ENCODE measurements around the gene PYHIN1. TPM values are rescaled to one million over a fixed set of nuclear protein-coding genes. Genes with fewer than 3 reads are reported as not detected.
"Not testable (repeated sequence)": the region's sequence is repeated elsewhere in the genome, so short reads cannot be mapped to it uniquely, and the experiment has no call there.

Gene PYHIN1
- total RNA-seq, 1 experiment from 2014 or later, result not detected

DNA sequence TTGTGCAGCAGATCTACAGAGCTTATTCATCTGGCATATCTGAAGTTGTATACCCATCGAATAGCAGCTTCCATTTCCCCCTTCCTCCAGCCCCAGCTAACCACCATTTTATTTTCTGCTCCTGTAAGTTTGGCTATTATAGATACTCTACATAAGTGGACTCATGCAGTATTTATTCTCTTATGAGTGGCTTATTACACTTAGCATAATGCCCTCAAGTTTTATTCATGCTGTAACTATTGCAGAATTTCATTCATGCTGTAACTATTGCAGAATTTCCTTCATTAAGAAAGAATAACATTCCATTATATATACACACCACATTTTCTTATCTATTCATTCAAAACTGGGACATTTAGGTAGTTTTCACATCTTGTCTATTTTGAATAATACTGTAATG, 47.9 kb downstream of the PYHIN1 start:
- DNase-seq (ENCODE audit: low read depth), result no peak

DNA sequence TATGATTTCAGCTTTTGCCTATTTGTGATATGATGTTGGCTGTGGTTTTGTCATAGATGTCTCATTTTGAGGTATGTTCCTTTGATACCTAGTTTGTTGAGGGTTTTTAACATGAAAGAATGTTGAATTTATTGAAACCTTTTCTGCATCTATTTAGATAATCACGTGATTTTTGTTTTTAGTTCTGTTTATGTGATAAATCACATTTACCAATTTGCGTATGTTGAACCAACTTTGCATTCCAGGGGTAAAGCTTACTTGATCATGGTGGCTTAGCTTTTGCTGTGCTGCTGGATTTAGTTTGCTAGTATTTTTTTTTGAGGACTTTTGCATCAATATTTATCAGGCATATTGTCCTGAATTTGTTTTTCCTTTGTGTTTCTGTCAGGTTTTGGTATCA, 51.9 kb downstream of the PYHIN1 start:
- no peak for DNase-seq (ENCODE audit: low read depth)

DNA sequence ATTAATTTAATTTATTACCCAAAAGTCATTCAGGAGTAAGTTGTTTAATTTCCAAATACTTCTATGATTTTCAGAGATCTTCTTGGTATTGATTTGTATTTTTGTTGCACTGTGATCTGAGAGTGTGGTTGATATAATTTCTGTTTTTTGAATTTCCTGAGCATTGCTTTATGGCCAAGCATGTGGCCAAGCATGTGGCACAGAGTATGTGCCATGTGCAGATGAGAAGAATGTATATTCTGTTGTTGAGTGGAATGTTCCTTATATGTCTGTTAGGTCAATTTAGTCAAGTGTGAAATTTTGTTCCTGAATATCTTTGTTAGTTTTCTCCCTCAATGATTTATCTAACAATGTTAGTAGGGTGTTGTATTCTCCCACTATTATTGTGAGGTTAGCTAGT, 53.0 kb downstream of the PYHIN1 start:
- DNase-seq (ENCODE audit: low read depth), result no peak

DNA sequence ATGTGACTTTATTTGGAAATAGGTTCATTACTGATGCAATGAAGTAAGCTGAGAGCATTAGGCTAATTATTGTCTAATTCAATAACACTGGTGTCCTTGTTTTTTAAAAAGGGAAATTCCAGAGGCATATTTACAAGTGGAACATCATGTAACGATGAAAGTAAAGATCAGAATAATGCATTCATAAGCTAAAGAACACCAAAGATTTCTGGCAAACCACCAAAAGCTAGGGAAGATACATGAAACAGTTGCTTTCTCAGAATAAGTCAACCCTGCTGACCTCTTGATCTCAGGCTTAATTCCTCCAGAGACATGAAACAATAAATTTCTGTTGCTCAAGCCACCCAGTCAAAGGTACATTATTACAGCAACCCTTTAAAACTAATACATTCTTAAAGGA, 58.1 kb downstream of the PYHIN1 start:
- peak; percentile 37 for DNase-seq (ENCODE audit: low read depth)

DNA sequence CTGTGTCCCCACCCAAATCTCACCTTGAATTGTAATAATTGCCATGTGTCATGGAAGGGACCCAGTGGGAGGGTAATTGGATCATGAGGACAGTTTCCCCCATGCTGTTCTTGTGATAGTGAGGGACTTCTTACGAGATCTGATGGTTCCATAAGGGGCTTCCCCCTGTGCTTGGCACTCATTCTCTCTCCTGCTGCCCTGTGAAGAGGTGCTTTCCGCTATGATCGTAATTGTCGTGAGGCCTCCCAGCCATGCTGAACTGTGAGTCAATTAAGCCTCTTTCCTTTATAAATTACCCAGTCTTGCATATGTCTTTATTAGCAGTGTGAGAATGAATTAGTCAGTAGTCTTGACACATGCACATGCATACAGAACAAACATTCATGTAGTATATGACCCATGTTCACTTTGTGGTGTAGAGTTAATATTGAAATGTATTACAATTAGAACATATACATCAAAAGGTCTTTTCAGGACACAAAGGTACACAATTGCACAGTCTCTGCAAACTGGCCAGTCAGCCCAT, 61.5 kb downstream of the PYHIN1 start:
- no peak for DNase-seq (ENCODE audit: low read depth)

DNA sequence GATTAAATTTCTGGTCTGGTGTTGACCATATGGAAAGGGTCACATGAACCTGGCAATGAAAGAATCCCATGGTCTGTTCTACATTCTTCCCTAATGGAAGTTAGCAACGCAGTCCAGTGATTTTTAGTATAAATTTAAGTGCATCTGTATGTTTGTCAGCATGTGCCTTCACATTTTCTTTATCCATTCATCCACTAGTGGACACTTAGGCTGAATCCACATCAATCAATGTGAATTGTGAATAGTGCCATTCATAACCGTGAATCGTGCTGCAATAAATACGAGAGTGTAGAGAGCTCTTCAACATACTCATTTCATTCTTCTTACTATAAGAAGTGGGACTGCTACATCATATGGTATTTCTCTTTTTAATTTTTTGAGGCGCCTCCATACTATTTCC, 65.6 kb downstream of the PYHIN1 start:
- peak; percentile 35 for DNase-seq (ENCODE audit: low read depth)

DNA sequence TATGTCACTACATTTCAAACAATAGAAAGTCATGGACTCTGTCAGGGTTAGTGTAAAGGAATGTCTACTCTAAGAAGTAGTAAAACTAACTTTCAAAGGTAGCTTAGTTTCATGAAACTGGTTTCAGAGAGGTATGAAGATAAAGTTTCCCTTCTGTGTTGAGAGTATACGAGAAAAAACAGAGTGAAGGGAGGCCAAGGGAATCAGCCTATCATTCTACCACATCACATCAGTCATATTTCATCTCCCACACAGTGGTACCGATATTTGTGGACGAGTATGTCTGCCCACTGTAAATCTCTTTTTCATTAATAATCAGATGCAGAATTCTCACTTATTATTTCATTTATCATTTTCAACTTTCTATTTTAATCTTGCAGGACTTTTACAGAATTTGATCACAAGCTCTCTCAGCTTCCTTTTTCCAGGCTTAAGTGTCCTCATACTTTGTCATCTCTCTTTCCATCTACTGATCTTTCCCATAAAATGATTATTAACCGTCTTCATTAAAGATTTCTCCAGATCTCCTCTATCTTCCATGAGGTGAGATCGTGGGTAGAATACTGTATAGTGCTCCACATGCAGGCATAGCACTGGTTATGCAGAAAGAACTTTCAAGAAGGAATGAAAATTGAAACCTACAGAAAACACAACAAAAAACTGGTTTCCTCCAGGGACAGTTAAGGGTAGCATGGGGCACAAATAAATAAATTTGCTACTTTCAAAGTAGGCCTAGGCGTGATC, 66.9 kb downstream of the PYHIN1 start:
- DNase-seq (ENCODE audit: low read depth), result no peak

DNA sequence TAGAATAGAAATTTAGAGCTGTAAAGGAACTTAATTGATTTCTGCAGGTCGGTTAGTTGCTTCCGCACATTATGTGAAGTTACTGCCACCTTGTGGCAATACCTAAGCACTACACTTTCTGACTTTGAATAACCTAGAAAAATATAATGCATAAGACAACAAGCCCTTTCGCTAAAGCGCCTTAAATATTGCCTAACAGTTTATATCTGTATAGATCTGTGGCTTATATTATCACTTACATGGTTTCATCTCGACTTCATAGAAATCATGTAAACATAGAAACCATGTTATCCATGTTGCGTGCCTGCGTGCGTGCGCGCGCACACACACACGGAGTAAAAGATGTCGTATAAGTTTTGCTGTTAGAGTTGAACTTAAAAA, 67.4 kb downstream of the PYHIN1 start:
- peak; percentile 52 for DNase-seq (ENCODE audit: low read depth)

DNA sequence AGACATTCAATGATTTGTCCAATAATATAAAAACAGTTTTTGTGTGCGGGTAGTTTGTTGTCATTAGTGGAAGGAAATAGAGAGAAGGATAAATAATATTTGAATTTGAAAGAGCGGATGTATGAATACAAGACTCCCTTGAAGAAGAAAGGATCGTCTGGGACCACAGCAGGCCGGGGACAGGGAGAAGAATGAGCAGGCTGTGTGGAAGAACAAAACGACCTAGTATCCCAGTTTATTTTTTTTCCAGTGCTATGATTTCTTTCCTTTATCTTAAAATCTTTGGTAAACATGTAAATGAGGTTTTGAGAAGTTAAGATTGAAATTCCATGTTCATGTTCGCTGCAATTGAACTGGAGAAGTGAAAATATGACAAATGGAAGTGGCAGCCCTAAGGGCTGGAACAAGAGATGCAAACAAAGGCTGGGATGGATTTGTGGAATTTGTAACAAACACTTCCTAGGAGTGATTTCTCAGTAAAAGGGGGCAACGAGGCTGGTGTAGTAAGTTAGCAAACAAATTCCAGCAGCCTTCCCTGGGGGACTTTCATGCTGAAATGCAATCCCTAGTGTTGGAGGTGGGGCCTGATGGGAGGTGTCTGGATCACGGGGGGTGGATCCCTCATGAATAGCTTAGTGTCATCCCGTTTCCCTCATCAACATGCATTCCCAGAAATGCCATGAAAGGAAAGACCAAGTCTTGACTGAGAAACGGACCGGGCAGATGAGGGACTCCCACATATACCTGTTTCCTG, 68.1 kb downstream of the PYHIN1 start:
- DNase-seq (ENCODE audit: low read depth), result peak; percentile 95

DNA sequence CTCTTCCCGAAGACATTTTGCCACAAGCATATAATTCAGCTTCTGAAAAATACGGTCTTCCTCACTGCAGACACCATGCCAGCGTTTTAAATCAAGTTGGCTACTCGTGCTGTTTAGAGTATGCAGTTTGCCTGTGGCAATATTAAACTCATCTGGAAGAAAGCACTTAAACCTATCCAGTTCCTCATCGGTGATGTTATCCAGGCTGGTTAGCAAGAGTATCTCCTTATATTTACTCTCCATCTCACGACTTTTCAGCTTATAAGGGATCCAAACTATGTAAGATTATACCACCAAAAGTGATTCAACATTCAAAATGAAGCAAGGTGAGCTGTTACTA, 68.7 kb downstream of the PYHIN1 start:
- no peak for DNase-seq (ENCODE audit: low read depth)

DNA sequence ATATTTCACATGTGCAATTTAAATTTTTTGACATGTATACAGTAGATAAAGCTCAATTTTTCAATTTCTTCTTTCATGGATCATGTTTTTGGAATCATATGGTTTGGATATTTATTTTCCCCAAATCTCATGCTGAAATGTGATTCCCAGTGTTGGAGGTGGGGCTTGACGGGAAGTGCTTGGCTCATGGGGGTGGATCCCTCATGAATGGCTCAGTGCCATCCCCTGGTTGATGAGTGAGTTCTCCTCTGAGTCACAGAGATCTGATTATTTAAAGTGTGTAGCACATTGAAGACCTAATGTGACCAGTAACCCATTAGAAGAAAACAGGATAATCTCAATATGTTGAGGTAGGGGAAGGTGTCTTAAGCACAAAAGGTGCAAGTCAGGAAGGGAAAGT, 69.3 kb downstream of the PYHIN1 start:
- DNase-seq (ENCODE audit: low read depth), result peak; percentile 90

DNA sequence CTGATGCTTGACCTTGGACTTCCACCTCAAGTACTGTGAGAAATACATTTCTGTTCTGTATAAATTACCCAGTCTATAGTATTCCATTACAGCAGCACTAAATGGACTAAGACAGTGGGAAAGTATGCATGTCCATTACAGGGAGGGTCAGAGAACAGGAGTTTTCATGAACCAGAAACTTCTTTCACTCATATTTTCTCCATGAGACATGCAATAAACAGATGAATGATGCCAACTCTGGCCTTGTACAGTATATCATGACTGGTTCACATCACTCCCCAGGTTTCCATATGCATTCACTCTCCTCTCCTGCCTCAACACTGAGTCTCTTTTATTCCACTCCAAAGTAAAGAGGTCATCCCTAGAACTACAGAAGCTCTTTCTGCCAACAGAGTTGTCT, 73.8 kb downstream of the PYHIN1 start:
- no peak for DNase-seq (ENCODE audit: low read depth)

DNA sequence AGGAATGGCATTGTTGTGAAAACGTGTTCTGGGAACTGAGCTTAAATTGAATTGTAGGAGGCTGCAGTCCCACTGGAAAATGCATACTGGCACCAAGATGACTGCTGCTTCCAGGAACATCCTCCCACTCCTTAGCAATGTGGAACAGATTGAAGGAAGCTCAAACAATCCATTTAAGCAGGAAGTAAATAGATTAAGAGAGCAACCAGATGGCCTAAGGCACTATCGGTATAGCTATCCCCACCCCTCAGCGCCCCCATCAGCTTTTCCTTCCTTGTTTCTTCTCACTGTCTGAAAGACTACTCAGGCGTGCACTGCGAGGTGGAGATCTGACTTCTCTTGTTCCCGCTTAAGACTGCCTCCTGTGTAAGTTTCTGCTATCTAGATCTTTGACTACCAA, 74.3 kb downstream of the PYHIN1 start:
- no peak for DNase-seq (ENCODE audit: low read depth)

DNA sequence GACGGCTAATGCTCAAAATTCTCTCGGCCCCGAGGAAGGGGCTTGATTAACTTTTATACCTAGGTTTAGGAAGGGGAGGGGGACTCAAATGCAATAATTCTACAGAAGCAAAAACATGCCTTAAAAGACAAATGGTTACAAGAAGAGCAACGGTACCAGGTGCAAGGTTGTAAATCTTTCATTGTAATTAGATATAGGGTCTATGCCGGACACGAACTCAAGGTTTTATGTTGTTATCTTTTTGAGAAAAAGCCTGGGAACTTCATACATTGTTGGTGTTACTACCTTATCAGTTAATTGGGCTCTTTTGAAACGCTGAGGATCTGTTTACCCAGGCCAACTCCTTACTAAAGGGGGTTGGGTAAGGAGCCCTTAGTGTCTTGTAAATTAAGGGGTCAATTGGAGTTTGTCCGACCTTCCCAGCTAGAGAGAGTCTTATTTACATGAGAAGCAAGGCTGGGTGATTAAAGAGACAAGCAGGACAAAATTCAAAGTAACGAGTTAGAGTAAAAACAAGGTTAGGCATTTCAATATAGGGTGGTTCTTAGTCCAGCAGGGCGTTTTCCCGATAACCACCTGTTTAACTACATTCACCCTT, 75.0 kb downstream of the PYHIN1 start:
- DNase-seq (ENCODE audit: low read depth), result not testable (repeated sequence)

DNA sequence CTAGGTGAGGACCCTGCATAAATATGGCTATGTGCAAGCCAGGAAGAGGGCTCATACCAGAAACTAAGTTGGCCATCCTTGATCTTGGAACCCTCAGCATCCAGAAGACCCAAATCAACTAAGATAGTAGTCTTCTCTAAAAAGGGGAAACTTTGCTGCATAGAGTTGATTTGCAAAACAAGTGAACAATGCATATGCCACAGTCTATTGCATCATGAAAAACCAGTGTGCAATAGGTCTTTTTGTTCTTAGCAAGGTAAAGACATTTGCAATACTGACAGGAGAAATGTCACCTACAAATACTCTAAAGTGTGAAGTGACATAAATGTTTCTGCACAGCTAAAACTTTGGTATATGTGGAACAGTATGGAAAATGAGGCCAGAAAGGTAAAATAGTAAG, 76.4 kb downstream of the PYHIN1 start:
- no peak for DNase-seq (ENCODE audit: low read depth)

DNA sequence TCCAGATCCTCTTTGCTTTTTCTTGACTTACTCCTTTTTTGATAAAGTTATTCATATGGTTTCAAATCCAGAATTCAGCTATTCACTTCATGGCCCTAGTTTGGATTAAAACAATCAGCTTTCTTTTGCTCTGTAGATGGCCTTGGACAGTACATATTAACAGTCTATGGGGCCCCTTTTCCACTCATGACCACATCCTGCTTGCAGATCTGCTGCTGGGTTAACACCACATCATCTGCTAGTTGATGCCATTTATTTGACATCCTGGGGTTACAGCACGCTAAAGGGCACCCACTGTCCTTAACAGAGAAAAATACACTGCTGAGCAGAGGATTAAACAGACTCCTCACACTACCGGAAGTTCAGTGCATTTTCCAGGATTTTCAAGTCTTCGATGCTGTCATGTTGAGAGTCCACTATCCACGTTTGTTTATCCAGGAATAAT, 77.4 kb downstream of the PYHIN1 start:
- peak; percentile 72 for DNase-seq (ENCODE audit: low read depth)

DNA sequence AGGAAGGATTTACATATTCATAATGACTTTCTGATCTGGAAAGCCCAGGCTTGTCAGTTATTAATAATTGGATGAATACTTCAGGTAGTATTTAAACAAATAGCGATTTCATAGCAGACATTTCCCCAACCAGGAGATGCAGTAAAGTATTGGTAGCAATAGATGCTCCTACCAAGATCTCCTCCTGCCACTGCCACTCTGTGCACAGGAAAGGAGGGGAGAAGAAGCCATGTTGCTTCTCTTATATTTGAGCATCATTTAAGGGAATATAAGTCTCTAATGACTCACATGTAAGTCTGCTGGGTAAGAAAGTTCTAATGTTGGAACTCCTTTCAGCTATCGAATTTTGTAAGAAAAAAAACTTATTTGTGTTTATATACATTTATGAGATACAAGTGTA, 77.9 kb downstream of the PYHIN1 start:
- DNase-seq (ENCODE audit: low read depth), result no peak

DNA sequence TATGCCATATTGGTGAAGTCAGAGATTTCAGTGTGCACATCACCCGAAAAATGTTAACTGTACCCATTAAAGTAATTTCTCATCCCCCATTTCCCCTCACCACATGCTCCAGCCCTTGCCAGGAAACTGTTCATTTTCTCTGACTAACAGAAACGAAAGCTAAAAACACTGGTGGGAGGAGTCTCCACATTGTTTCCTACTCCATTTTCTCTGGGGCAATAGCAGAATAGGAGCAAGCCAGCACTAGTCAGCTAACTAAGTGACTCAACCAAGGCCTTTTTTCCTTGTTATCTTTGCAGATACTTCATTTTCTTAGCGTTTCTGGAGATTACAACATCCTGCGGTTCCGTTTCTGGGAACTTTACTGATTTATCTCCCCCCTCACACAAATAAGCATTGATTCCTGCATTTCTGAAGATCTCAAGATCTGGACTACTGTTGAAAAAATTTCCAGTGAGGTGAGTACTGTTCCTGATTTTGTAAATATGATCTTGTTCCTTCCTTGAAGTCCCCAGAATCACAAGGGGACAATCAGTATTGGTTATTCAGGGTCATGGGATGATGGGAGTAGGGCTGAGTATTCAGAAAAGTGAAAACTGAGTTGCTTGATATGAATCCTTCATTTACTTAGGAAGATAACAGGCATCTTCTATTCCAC, 78.5 kb downstream of the PYHIN1 start, which contains the start of gene IFI16:
TSS of gene IFI16 (plus strand) at position 204 of the 658 bp plus-strand sequence. CDS start 4,774 bp downstream, outside the sequence.
- DNase-seq (ENCODE audit: low read depth), result peak; percentile 92

DNA sequence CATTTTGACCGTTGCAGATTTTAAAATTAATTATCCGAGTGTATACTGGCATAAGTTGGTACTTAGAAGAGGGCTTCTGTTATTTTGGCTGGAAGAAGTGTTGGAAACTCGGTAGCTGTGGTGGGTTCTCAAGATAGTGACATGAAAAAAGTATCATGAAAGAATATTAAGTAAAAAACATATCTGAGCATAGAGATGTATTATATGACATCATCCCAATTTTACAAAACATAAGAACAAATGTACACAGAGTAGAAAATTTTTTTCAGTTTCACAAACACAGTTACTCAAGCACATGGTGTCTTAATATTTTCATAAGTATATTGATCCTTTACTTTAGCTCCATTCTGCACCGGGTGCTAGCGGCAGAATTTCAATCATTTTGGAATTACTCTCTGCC, 79.0 kb downstream of the PYHIN1 start:
- DNase-seq (ENCODE audit: low read depth), result no peak

DNA sequence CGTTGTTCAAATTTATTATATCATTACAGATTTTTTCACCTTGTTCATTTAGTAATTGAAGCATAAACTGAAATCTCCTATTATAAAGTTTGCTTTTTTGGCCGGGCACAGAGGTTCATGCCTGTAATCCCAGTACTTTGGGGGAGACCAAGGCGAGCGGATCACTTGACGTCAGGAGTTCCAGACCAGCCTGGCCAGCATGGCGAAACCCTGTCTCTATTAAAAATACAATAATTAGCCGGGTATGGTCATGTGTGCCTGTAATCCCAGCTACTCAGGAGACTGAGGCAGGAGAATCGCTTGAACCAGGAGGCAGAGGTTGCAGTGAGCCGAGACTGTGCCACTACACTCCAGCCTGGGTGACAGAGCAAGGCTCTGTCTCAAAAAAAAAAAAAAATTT, 79.6 kb downstream of the PYHIN1 start:
- DNase-seq (ENCODE audit: low read depth), result not testable (repeated sequence)

DNA sequence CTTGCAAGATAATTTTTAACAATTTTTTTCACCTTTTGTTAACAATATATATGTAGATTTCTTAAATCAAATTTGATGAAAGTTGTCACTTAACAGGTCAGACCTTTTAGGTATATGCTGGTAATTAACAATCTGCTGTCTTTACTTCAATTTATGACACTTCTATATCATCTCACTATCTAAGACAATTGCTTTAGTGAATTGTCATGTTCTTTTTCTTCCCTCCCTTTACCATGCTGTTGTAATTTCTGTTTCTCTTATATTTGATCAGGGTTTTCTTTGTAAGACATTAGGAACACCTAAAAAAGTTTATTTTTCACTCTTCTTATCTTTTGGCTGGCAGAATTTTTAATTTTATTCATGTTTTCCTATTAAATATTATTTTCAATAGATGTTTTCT, 80.4 kb downstream of the PYHIN1 start:
- DNase-seq (ENCODE audit: low read depth), result no peak

DNA sequence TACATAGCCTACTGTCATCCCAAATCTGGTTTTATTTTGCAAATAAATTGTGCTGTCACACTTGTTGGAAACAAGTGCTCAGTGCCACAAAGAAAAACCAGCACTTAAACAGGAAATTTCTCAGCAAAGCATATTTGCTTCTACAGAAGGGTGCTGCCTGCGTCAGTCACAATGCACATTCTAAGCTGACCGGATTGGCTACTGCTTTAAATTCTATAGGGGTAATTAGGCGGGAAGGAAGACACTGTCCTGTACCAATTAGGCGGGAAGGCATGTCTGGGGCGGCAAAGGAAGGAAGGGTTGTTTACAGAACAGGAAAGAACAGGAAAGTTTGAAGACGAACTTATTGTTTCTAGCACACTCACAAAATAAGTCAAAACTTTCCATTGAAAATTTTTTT, 81.1 kb downstream of the PYHIN1 start:
- peak; percentile 62 for DNase-seq (ENCODE audit: low read depth)
